ENCODE measurements around the gene STK35. TPM values are rescaled to one million over a fixed set of nuclear protein-coding genes. Genes with fewer than 3 reads are reported as not detected.

The STK35 gene
- total RNA-seq, 1 experiment from 2014 or later: 38.2 TPM

DNA sequence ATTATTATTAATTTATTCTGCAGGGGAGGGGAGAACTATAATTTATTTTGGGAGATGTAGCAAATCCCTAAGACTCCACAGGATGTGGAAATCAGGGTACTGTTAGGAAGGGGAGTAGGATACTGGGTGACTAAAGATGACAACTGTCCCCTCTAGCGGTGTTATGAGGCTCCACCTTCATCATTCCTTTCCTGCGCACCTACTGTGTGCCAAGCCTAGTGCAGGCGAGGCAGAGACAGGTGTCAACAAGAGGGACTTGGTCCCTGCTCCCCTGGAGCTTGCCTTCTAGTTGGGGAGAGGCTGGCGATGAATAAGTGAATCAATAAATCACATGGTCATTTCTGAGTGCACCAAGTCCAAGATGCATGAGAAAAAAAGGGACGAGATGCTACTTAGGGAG, 65.5 kb downstream of the STK35 start:
- DNase-seq (ENCODE audit: low spot score): no peak
- POLR2A ChIA-PET (ENCODE audit: low non-redundant PET): interaction anchor here (0.6 kb wide), 1 partner anchor 386 kb away, joined by 6 read pairs; no protein-coding TSS in a partner anchor
- CTCF ChIA-PET: interaction anchor here (0.6 kb wide), 1 partner anchor 118 kb away, joined by 3 read pairs; no protein-coding TSS in a partner anchor

DNA sequence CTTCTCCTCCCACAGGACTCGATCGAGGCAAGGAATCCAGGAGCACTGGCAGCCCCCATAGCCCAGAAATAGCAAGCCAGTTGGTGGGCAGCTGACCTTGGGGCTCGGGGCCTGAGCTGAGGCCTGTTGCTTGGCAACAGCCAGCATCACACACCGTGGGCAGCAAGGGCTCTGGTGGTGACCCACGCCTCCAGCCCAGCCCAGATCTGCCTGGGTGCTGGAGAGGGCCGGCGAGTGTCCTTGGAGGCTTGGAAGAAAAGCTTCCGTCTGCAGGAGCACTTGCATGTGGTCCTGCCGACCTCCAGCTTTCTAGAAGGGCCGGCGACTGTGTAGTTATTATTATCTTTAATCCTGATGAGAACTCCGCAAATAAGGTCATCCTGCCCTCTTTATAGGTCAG, 67.3 kb downstream of the STK35 start:
- intact Hi-C loops (cut with micrococcal nuclease; ENCODE audit: unreplicated experiment): no loop called here
- POLR2A ChIA-PET (ENCODE audit: low non-redundant PET): no interaction called here
- no TSS peak for BruUV-seq (replicated peaks)

More for the DNA sequence above, 65.5 kb downstream of the STK35 start:
- H3K27me3 ChIP-seq (replicated peaks; ENCODE audit: insufficient read depth, low read depth, low read length, poor library complexity): no peaks in the 10 kb centered on the region
- H3K36me3 ChIP-seq (ENCODE audit: insufficient read depth, low read length, poor library complexity, severe bottlenecking): no peaks in the 10 kb centered on the region
- intact Hi-C loops (cut with micrococcal nuclease; ENCODE audit: unreplicated experiment): no loop called here
- BruUV-seq (replicated peaks): no TSS peak
- no peaks in the 10 kb centered on the region for H3K9me3 ChIP-seq (ENCODE audit: low read depth, low read length, poor library complexity, severe bottlenecking)
- no peak for TF ChIP-seq EZH2 (IDR thresholded peaks at IDR 0.05; ENCODE audit: borderline replicate concordance, low read depth, low read length, poor library complexity, severe bottlenecking)
- TF ChIP-seq, protein P1, sequence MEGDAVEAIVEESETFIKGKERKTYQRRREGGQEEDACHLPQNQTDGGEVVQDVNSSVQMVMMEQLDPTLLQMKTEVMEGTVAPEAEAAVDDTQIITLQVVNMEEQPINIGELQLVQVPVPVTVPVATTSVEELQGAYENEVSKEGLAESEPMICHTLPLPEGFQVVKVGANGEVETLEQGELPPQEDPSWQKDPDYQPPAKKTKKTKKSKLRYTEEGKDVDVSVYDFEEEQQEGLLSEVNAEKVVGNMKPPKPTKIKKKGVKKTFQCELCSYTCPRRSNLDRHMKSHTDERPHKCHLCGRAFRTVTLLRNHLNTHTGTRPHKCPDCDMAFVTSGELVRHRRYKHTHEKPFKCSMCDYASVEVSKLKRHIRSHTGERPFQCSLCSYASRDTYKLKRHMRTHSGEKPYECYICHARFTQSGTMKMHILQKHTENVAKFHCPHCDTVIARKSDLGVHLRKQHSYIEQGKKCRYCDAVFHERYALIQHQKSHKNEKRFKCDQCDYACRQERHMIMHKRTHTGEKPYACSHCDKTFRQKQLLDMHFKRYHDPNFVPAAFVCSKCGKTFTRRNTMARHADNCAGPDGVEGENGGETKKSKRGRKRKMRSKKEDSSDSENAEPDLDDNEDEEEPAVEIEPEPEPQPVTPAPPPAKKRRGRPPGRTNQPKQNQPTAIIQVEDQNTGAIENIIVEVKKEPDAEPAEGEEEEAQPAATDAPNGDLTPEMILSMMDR (conservative IDR thresholded peaks at IDR 0.05; ENCODE audit: low read depth, low read length): no peak
- no peaks in the 10 kb centered on the region for H3K4me1 ChIP-seq (ENCODE audit: insufficient read depth, low read length, poor library complexity, severe bottlenecking)
- H3K27ac ChIP-seq (ENCODE audit: low read depth, low read length, poor library complexity, severe bottlenecking): no peak overlapping the region
- H3K4me3 ChIP-seq (ENCODE audit: low read depth, low read length, poor library complexity, severe bottlenecking): no peak overlapping the region

DNA sequence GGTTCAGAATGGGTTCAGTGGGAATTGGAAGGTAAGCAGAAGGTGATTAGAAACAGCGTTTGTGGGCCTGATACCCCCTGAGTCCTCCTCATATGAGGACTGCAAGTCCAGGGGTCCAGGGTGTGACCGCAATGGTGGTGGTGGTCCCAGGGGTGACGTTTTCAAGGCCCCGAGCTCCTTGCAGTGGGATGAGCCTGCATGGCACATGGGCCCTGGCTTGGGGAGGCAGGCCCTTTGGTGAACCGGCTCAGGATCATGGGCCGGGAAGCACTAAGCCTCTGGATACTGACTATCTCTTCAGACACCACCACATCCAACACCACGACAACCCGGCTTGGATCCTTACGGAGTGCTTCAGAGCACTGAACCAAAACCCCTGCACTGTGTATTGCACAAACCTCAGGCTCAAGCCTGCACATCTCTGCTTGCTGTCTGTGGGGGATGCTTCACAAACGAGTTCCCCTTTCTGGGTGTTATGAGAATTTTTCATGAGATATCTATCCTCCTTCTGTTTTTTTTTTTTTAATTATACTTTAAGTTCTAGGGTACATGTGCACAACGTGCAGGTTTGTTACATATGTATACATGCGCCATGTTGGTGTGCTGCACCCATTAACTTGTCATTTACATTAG, 67.9 kb downstream of the STK35 start:
- intact Hi-C loops (cut with micrococcal nuclease; ENCODE audit: unreplicated experiment): loop anchor here (5.0 to 10.0 kb wide), 2 partner anchors 282 to 365 kb away; no protein-coding TSS in a partner anchor
- H3K27ac ChIP-seq (ENCODE audit: low read depth, low read length, poor library complexity, severe bottlenecking): no peak overlapping the region
- no peak overlapping the region for H3K4me3 ChIP-seq (ENCODE audit: low read depth, low read length, poor library complexity, severe bottlenecking)
- H3K4me1 ChIP-seq (ENCODE audit: insufficient read depth, low read length, poor library complexity, severe bottlenecking): no peaks in the 10 kb centered on the region
- no peaks in the 10 kb centered on the region for H3K9me3 ChIP-seq (ENCODE audit: low read depth, low read length, poor library complexity, severe bottlenecking)
- H3K36me3 ChIP-seq (ENCODE audit: insufficient read depth, low read length, poor library complexity, severe bottlenecking): no peaks in the 10 kb centered on the region
- no peaks in the 10 kb centered on the region for H3K27me3 ChIP-seq (replicated peaks; ENCODE audit: insufficient read depth, low read depth, low read length, poor library complexity)
- no TSS peak for BruUV-seq (replicated peaks)
- TF ChIP-seq, protein P1 (conservative IDR thresholded peaks at IDR 0.05; ENCODE audit: low read depth, low read length): no peak
- no peak for TF ChIP-seq EZH2 (IDR thresholded peaks at IDR 0.05; ENCODE audit: borderline replicate concordance, low read depth, low read length, poor library complexity, severe bottlenecking)
- POLR2A ChIA-PET (ENCODE audit: low non-redundant PET): no interaction called here
- CTCF ChIA-PET: no interaction called here
- no peak for DNase-seq (ENCODE audit: low spot score)

More for the DNA sequence above, 67.3 kb downstream of the STK35 start:
- H3K36me3 ChIP-seq (ENCODE audit: insufficient read depth, low read length, poor library complexity, severe bottlenecking): no peaks in the 10 kb centered on the region
- TF ChIP-seq, protein P1 (conservative IDR thresholded peaks at IDR 0.05; ENCODE audit: low read depth, low read length): no peak
- TF ChIP-seq EZH2 (IDR thresholded peaks at IDR 0.05; ENCODE audit: borderline replicate concordance, low read depth, low read length, poor library complexity, severe bottlenecking): no peak
- no peaks in the 10 kb centered on the region for H3K9me3 ChIP-seq (ENCODE audit: low read depth, low read length, poor library complexity, severe bottlenecking)
- H3K27me3 ChIP-seq (replicated peaks; ENCODE audit: insufficient read depth, low read depth, low read length, poor library complexity): no peaks in the 10 kb centered on the region
- no peaks in the 10 kb centered on the region for H3K4me1 ChIP-seq (ENCODE audit: insufficient read depth, low read length, poor library complexity, severe bottlenecking)
- H3K4me3 ChIP-seq (ENCODE audit: low read depth, low read length, poor library complexity, severe bottlenecking): no peak overlapping the region
- H3K27ac ChIP-seq (ENCODE audit: low read depth, low read length, poor library complexity, severe bottlenecking): no peak overlapping the region
- DNase-seq (ENCODE audit: low spot score): no peak
- CTCF ChIA-PET: no interaction called here

All from A673 (cell line).